GM21515 (cell line): ENCODE measurements around the gene APOL2.
A peak's percentile ranks its signal among the peaks of the same experiment; 100 is the strongest.
"Not testable (repeated sequence)": the region's sequence is repeated elsewhere in the genome, so short reads cannot be mapped to it uniquely, and the experiment has no call there.

Experiments
- ATAC-seq: cut with Tn5 transposase; IDR thresholded peaks from one replicate; pipeline ENCODE4 v1.9.1; 2021; ENCODE audit not compliant: unreplicated experiment

Gene APOL2

GRCh38 chr22:36239401-36240171 lies at the start of gene APOL2:
Gene APOL2 (minus strand): TSS chr22:36239527. CDS start chr22:36233162, 6,365 bp downstream.
- ATAC-seq: peak; percentile 74

DNA sequence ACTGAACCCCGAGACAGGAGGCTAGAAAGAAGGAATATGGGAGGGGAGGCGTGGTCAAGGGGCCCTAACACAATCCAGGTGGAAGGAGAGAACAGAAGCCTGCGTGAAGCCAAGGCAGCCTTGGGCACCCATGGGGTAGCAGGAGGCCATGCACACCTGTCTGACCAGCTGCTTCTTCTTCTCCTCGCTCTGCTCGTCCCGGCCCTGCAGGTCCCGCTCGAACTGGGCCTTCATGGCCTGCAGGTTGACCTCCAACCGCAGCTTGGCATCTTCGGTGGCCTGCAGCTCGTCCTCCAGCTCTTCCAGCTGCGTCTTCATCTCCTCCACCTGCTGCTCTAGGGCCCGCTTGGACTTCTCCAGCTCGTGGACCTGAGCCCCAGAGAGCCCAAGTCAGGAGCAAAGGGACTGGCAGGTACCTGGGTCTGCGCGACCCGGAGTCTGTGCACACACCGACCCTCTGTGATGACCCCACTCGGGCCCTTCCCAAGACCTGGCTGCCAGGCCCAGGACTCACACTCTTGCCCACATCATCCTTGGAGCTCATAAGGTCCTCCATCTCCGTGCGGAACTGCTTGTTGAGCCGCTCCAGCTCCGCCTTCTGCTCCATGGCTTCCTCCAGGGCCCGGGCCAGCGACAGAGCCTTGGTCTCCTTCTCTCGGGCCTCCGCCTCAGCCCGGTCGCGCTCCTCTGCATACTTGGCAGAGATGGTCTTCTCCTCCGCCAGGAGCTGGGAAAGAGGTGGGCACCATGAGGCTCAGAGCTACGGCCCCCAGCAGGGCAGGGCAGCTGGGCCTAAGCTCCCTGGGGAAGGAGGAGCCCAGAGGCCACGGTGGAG lies 49.5 kb upstream of the APOL2 start:
- ATAC-seq: no peak

- no peak for ATAC-seq
These were observed 48.7 kb upstream of the APOL2 start for GRCh38 chr22:36287881-36288515.

GRCh38 chr22:36286096-36286957 lies 47.0 kb upstream of the APOL2 start:
- no peak for ATAC-seq

DNA sequence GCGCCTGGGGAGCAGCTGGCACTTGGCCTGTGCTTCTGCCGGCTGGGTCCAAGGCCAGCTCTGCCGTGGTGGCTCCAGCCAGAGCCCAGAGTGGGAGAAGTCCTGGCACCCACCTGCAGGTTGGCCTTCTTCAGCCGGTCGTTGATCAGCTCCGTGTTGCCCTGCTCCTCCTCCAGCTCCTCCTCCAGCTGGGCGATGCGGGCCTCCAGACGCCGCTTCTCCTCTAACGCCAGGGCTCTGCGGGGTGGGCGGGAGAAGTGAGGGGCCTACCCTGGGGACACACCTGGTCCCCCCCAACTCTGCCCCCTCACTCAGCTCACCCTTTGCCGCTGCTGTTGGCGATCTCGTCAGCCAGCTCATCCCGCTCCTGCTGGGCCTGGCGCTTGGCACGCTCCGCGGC lies 46.2 kb upstream of the APOL2 start:
- ATAC-seq: no peak

GRCh38 chr22:36285017-36285416 lies 45.7 kb upstream of the APOL2 start:
- no peak for ATAC-seq

GRCh38 chr22:36284171-36284571 lies 44.8 kb upstream of the APOL2 start:
- ATAC-seq: no peak

DNA sequence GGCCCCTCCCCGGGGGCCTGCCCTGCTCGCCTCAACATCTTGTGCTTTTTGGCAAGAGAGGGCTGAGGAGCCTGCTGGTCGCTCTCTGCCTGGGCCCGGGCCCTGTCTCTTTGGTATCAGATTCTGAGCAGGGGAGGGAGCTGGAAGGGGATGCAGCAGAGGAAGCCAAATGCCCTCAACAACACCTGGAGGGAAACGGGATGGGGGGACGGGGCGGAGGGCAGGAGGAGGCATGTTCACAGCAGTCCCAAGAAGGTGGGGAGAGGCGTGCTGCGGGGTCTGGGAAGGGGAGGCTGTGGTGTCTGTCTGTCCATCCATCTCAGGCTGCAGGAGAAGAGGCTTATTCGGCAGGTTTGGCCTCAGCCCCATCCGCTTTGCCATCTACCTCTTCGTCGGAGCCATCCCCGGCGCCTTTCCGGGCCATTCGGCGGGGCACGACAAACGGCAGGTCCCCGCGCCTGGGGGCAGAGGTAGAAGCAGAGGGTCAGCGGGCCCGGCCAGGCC lies 43.1 kb upstream of the APOL2 start:
- no peak for ATAC-seq

DNA sequence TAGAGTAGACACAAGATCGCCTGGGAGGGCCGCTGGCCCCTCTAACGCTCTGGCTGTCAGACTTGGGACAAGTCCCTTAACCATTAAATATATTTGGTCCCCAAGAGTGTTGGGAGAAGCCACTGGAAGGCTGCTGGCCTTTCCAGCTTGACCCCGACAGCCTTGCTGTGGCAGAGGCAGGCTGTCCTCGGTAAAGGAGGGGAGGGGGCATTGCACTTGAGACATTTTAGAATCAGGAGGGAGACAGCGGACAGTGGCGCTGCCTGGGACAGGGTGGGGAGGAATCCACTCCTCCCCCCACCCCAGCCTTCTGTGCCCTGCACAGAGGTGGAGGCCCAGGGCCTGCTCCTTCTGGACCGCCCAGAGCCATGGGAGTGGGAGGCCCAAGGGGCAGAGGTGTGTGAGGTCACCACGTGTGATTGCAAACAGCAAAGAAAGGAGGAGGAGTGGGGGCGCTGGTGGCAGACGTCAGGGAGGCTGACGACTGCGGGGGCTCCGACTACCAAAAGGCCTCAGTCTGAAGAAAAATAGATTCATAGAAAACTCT lies 42.5 kb upstream of the APOL2 start:
- ATAC-seq: no peak

- ATAC-seq: no peak
These were observed 41.1 kb upstream of the APOL2 start for GRCh38 chr22:36280379-36280778.

- no peak for ATAC-seq
These were observed 39.9 kb upstream of the APOL2 start for GRCh38 chr22:36279219-36279666.

- ATAC-seq: no peak
These were observed 38.4 kb upstream of the APOL2 start for GRCh38 chr22:36277482-36278291.

GRCh38 chr22:36274531-36274930 lies 35.2 kb upstream of the APOL2 start:
- no peak for ATAC-seq

GRCh38 chr22:36271951-36272350 lies 32.6 kb upstream of the APOL2 start:
- ATAC-seq: not testable (repeated sequence)

DNA sequence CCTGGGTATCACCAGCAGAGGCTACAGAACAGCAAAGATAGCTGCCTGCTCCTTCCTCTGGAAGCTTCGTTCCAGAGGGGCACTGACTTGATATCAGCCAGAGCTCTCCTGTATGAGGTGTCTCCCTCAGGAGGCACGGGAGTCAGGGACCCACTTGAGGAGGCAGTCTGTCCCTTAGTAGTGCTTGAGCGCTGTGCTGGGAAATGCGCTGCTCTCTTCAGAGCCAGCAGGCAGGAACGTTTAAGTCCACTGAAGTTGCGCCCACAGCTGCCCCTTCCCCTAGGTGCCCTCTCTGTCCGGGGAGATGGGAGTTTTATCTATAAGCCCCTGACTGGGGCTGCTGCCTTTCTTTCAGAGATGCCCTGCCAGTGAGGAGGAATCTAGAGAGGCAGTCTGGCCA lies 31.9 kb upstream of the APOL2 start:
- not testable (repeated sequence) for ATAC-seq

- no peak for ATAC-seq
These were observed 28.7 kb upstream of the APOL2 start for GRCh38 chr22:36267896-36268485.

DNA sequence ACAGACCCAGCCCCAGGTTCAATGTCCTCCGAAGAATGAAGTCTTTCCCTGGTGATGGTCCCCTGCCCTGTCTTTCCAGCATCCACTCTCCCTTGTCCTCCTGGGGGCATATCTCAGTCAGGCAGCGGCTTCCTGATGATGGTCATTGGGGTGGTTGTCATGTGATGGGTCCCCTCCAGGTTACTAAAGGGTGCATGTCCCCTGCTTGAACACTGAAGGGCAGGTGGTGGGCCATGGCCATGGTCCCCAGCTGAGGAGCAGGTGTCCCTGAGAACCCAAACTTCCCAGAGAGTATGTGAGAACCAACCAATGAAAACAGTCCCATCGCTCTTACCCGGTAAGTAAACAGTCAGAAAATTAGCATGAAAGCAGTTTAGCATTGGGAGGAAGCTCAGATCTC lies 27.7 kb upstream of the APOL2 start:
- ATAC-seq: no peak

DNA sequence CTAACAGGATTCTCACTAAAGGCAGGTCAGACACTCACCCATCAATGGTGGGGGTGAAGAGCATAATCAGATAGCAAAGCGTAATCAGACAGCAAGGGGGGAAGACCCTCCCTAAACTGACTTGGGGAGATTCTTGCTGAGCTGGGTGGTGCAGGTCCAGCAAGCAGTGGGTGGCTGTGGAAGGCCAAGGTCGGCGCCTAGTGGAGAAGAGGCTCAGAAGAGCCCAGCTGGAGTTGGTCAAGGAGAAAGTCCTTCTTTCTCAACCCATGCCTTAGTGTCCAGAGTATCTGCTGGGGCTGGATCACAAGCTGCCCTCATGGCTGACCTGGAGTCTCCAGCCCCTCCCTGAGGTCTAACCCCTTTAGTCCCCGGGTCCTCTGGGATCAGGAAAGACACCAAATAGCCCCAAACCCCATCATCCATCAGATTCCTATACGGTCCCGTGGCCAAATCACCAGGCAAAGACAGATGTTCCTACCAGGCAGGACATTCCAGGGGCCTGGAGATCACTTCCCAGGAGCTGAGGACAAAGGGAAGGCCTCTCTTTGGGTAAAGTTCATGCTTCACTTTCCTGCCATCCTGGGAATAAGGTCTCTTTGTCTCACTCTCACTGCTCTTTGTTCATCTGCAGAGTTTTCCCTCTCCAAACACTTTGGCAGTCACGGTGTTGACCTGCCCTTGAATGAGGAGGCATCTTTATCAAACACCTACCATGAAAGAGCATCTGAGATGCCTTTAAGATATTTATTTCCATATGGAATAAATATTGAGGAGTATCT lies 24.7 kb upstream of the APOL2 start:
- ATAC-seq: not testable (repeated sequence)
